HepG2 (cell line): Measurements from ENCODE around the gene MAP3K3. TPM values are rescaled to one million over a fixed set of nuclear protein-coding genes. Genes with fewer than 3 reads are reported as not detected.

ENCODE experiments used
- ATAC-seq: fragments of 200-7000 bp; cut with Tn5 transposase; 3 replicates; pipeline ENCODE4 v1.9.1; 2020; ENCODE audit warnings: mild to moderate bottlenecking, moderate library complexity
- BruUV-seq: library from RNA; stranded (reverse); fragments of 400-500 nt; replicated peaks from 2 replicates; lab custom pipeline; 2021; lab: Mats Ljungman, UMichigan
- CTCF ChIA-PET: fragments of 300-600 bp; formaldehyde crosslinking; extraction: SDS; loops from one replicate; lab custom pipeline; 2021; ENCODE audit warnings: low total read pairs, inconsistent platforms, low intra/inter-chr PET ratio; lab: Yijun Ruan, JAX
- POLR2A ChIA-PET: fragments of 350-600 bp; sonication (Branson Sonifier 250); formaldehyde crosslinking; loops from one replicate; lab custom pipeline; 2020; ENCODE audit warnings: antibody characterized with exemption, inconsistent platforms; lab: Yijun Ruan, JAX
- DNase-seq: peaks from one replicate; pipeline ENCODE4 v3.0.0-alpha.2; 2015; ENCODE audit warnings: low spot score
- FAIRE-seq: peaks from 3 replicates; lab custom pipeline; 2011; peaks lifted over from hg19 to GRCh38; lab: Jason Lieb, UNC
- H2AFZ ChIP-seq: one replicate; pipeline ENCODE4 v1.6.1; 2011; ENCODE audit warnings: low read length, inconsistent platforms
- H3K27ac ChIP-seq: fragments of 300-600 bp; 3 replicates; pipeline ENCODE4 v1.8.0; 2011; ENCODE audit warnings: mixed run types, mild to moderate bottlenecking, mixed read lengths, low read length, inconsistent platforms; ENCODE audit not compliant: insufficient read depth; ENCODE audit errors: extremely low read length
- H3K27me3 ChIP-seq, 2 experiments: fragments of 200-600 bp in 1 of 2; 2 replicates in 1 of 2; 3 replicates in 1 of 2; pipeline versions ENCODE4 v1.6.0 to v1.8.0; 2011; ENCODE audit warnings: low read length in 2 of 2, mild to moderate bottlenecking in 2 of 2, moderate library complexity in 2 of 2, inconsistent platforms in 1 of 2; ENCODE audit not compliant: insufficient read depth in 2 of 2, control insufficient read depth in 1 of 2
- H3K36me3 ChIP-seq, 2 experiments: fragments of 200-600 bp in 1 of 2; replicated peaks in 1 of 2; 2 replicates in 1 of 2; 3 replicates in 1 of 2; pipeline versions ENCODE4 v1.5.1 to v1.8.0; 2011; ENCODE audit warnings: low read length in 2 of 2, inconsistent platforms in 1 of 2; ENCODE audit not compliant: insufficient read depth in 2 of 2, control insufficient read depth in 1 of 2
- H3K4me1 ChIP-seq: 2 replicates; pipeline ENCODE4 v1.5.1; 2012; ENCODE audit warnings: low read length, inconsistent platforms; ENCODE audit not compliant: insufficient read depth
- H3K4me2 ChIP-seq: 2 replicates; pipeline ENCODE4 v1.6.0; 2011; ENCODE audit warnings: low read depth, low read length, inconsistent platforms
- H3K4me3 ChIP-seq, 3 experiments: fragments of 200-600 bp in 1 of 3; sonication (generic), shearing (Covaris generic) in 1 of 3; replicated peaks in 1 of 3; 2 replicates each; pipeline ENCODE4 v1.5.1; 2011 to 2016; ENCODE audit warnings: low read length in 3 of 3, inconsistent platforms in 2 of 3, low read depth in 2 of 3, mild to moderate bottlenecking in 2 of 3, control low read depth in 1 of 3, mixed read lengths in 1 of 3; ENCODE audit not compliant: insufficient read depth in 1 of 3
- H3K79me2 ChIP-seq: one replicate; pipeline ENCODE4 v1.6.1; 2011; ENCODE audit warnings: low read length, inconsistent platforms; ENCODE audit not compliant: insufficient read depth
- H3K9ac ChIP-seq: 2 replicates; pipeline ENCODE4 v1.6.0; 2011; ENCODE audit warnings: mild to moderate bottlenecking, low read depth, low read length, inconsistent platforms; ENCODE audit not compliant: insufficient read depth
- H3K9me3 ChIP-seq: 2 replicates; pipeline ENCODE4 v1.5.1; 2012; ENCODE audit warnings: mild to moderate bottlenecking, low read length
- H4K20me1 ChIP-seq: 2 replicates; pipeline ENCODE4 v1.6.0; 2011; ENCODE audit warnings: inconsistent platforms, mild to moderate bottlenecking, low read length, moderate library complexity; ENCODE audit not compliant: insufficient read depth
- GTF3A ChIP-seq: sonication (generic); formaldehyde crosslinking; conservative IDR thresholded peaks from 2 replicates; pipeline ENCODE4 v1.4.0; 2020; ENCODE audit warnings: mild to moderate bottlenecking, missing genetic modification reagents
- HCFC1 ChIP-seq: fragments of 150-350 bp; IDR thresholded peaks from 2 replicates; pipeline ENCODE4 v1.6.1; 2014; ENCODE audit warnings: low read depth, low read length
- HMGA1 ChIP-seq: sonication (generic); formaldehyde crosslinking; conservative IDR thresholded peaks from 2 replicates; pipeline ENCODE4 v1.4.0; 2020; ENCODE audit warnings: missing genetic modification reagents
- NR1H2 ChIP-seq: sonication (generic); formaldehyde crosslinking; IDR thresholded peaks from 2 replicates; pipeline ENCODE4 v1.8.1; 2022; ENCODE audit warnings: low read depth, missing genetic modification reagents, borderline replicate concordance
- SRSF1 ChIP-seq: fragments of 200-400 bp; formaldehyde crosslinking; optimal IDR thresholded peaks from 2 replicates; pipeline ENCODE3; 2017; ENCODE audit warnings: mild to moderate bottlenecking, low read depth, low read length, moderate library complexity
- TEAD3 ChIP-seq: optimal IDR thresholded peaks from 2 replicates; pipeline ENCODE3; 2016; ENCODE audit warnings: borderline replicate concordance
- TMF1 ChIP-seq: sonication (generic); formaldehyde crosslinking; IDR thresholded peaks from 2 replicates; pipeline ENCODE4 v1.8.1; 2022; ENCODE audit warnings: low read depth, missing genetic modification reagents
- YY1 ChIP-seq: IDR thresholded peaks from 2 replicates; pipeline ENCODE4 v1.6.1; 2011; ENCODE audit warnings: low read length, low read depth, moderate library complexity, mild to moderate bottlenecking; ENCODE audit not compliant: insufficient read depth, insufficient replicate concordance
- ZBTB7A ChIP-seq: sonication (generic); formaldehyde crosslinking; IDR thresholded peaks from 2 replicates; pipeline ENCODE4 v1.8.0; 2022; ENCODE audit warnings: mild to moderate bottlenecking, missing genetic modification reagents
- ZFYVE20 ChIP-seq: sonication (generic); formaldehyde crosslinking; IDR thresholded peaks from 2 replicates; pipeline ENCODE4 v1.8.0; 2023; ENCODE audit warnings: low read depth, mild to moderate bottlenecking, moderate library complexity, missing genetic modification reagents, borderline replicate concordance
- ZNF20 ChIP-seq: sonication (generic); formaldehyde crosslinking; IDR thresholded peaks from 2 replicates; pipeline ENCODE4 v1.4.0; 2020; ENCODE audit warnings: mild to moderate bottlenecking, moderate library complexity, missing genetic modification reagents
- ZNF543 ChIP-seq: sonication (generic); formaldehyde crosslinking; IDR thresholded peaks from 2 replicates; pipeline ENCODE4 v1.4.0; 2020; ENCODE audit warnings: mild to moderate bottlenecking, missing genetic modification reagents
- ZNF609 ChIP-seq: sonication (generic); formaldehyde crosslinking; IDR thresholded peaks from 2 replicates; pipeline ENCODE4 v1.4.0; 2020; ENCODE audit warnings: mild to moderate bottlenecking, missing genetic modification reagents, borderline replicate concordance
- in situ Hi-C: cut with HindIII; loops from 2 replicates; pipeline ENCODE4 v1.10.0; 2017; ENCODE audit warnings: low pct_unique_long_range_greater_than_20kb; ENCODE audit not compliant: extremely low pct_ligation_motif_present
- intact Hi-C: fragments of 100-400 bp; cut with micrococcal nuclease; formaldehyde crosslinking; loops from one replicate; pipeline ENCODE4 v1.10.0; 2022; ENCODE audit not compliant: unreplicated experiment
- polyA plus RNA-seq, 8 experiments: library from polyadenylated mRNA; depleted of rRNA in 3 of 8; stranded (reverse) in 7 of 8; unstranded in 1 of 8; fragments of >200 nt; fragmentation: Illumina TruSeq in 4 of 8; extraction: Trizol in 4 of 8; gene quantifications; 2 replicates each; pipeline versions ENCODE4 v1.2.1 to v1.2.3, GENCODE V29; 2011 to 2016; ENCODE audit warnings: low read depth in 4 of 8, missing spikeins in 1 of 8, mixed read lengths in 1 of 8; ENCODE audit not compliant: insufficient read depth in 1 of 8
- total RNA-seq, 5 experiments: library from RNA; depleted of rRNA; stranded (reverse); fragments of >200 nt; fragmentation: Illumina TruSeq; extraction: Trizol; gene quantifications; 2 replicates each; pipeline ENCODE4 v1.2.3, GENCODE V29; 2016; ENCODE audit warnings: low read depth in 1 of 5
- TF ChIP-seq, protein P1 (sequence below): sonication (generic); formaldehyde crosslinking; IDR thresholded peaks from 2 replicates; pipeline ENCODE4 v1.4.0; 2020; ENCODE audit warnings: missing genetic modification reagents

Gene MAP3K3
- total and polyA plus RNA-seq, 2 of the 13 experiments (the other 11 are each of a cell fraction or from before 2014, with no cell fraction given), result 17.7 to 21.8 TPM

DNA sequence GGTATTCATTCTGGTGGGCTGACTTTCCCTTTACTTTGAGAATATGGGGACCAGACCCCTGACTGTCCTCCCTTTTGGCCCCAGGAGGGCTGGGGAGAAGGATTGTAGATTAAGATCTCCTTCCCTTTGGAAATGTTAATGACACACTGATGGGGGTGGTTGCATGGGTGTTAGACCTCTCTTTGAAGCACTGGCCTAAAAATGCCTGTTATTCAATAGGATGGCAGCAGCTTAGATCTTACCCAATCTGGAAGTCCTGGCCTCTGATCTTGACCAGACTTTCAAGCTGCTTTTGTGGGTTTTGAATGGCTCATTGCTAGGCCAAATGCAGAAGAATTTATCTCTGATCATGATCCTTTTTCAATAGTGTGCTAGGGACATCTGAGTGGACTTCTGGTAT lies 25.7 kb downstream of the MAP3K3 start:
- ATAC-seq (no peak), FAIRE-seq (no peak), DNase-seq (no peak)
- no peaks in the 10 kb centered on the region for H3K79me2 ChIP-seq
- no peak overlapping the region for H3K4me3 ChIP-seq
- no peak overlapping the region for H3K27ac ChIP-seq
- peaks cover 7 to 32% of the 10 kb centered on the region in 2 experiments; a peak in 4 of 5 replicates for H3K36me3 ChIP-seq
- BruUV-seq, result no TSS peak
- TF ChIP-seq SRSF1, result no peak
- no peak for TF ChIP-seq ZBTB7A (CRISPR knock-in tag)
- TF ChIP-seq YY1, result no peak
- TF ChIP-seq ZNF20 (CRISPR knock-in tag), result no peak
- no peak for TF ChIP-seq NR1H2
- no peak for TF ChIP-seq TMF1
- no peak for TF ChIP-seq HMGA1 (CRISPR knock-in tag)
- no peak for TF ChIP-seq ZNF609 (CRISPR knock-in tag)
- TF ChIP-seq, protein P1, sequence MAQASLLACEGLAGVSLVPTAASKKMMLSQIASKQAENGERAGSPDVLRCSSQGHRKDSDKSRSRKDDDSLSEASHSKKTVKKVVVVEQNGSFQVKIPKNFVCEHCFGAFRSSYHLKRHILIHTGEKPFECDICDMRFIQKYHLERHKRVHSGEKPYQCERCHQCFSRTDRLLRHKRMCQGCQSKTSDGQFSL, result no peak
- no peak for TF ChIP-seq TEAD3
- no peak for TF ChIP-seq ZNF543 (CRISPR knock-in tag)
- no peak for TF ChIP-seq HCFC1
- TF ChIP-seq GTF3A (CRISPR knock-in tag), result no peak
- no peak for TF ChIP-seq ZFYVE20 (CRISPR knock-in tag)
- no peaks in the 10 kb centered on the region for H3K27me3 ChIP-seq
- H3K9ac ChIP-seq, result no peak overlapping the region
- ChIA-PET CTCF (no interaction called here), POLR2A (no interaction called here)
- in situ Hi-C loops, result no loop called here
- no peak overlapping the region for H2AFZ ChIP-seq
- H3K9me3 ChIP-seq, result no peaks in the 10 kb centered on the region
- no peaks in the 10 kb centered on the region for H4K20me1 ChIP-seq
- intact Hi-C loops, result no loop called here
- H3K4me2 ChIP-seq, result no peak overlapping the region
- H3K4me1 ChIP-seq, result no peaks in the 10 kb centered on the region
